Measurements from ENCODE around the gene FAM151A. TPM values are rescaled to one million over a fixed set of nuclear protein-coding genes. Genes with fewer than 3 reads are reported as not detected.

The FAM151A gene
- total and polyA plus RNA-seq, 3 donors from 2014 or later, result 0.56 to 2.2 (median 0.94) TPM

DNA sequence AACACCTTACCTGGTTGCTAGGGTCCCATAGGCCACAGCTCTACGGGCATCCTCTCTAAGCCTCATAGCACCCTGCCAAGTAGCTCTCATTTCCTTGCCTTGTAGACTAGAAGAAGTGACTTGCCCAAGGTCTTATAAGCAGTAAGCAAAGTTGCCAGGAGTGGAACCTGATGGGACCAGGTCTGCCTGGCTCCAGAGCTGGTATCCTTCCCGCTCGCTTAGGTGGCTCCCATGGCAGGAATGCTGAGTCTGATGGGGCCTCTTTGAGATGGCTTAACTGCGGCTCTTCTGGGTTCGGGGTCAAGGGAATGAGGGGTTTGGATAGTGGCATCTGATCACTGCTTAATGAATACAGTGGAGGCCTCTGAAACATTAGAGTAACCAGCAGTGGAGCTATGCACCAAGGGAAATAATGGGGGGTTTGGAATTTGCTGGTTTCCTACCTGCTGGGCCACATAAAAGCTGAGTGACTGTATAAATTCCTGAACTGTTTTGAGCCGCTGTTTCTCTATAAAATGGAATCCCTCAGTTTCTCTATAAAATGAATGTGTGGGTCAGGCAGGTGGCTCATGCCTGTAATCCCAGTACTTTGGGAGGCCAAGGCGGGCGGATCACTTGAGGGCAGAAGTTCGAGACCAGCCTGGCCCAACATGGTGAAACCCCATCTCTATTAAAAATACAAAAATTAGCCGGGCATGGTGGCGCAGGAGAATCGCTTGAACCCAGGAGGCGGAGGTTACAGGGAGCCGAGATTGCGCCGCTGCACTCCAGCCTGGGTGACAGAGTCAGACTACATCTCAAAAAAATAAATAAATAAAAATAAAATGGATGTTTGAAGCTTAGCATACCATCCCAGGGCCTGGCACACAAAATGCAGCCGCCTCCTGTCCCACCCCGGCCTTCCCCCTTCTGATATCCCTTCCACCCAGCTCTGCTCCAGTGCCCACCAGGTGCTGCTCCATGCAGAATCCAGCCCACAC is 12.4 kb downstream of the FAM151A start:
- Histone ChIP-seq H3K4me3 (no peak overlapping the region), H3K27me3 (no peaks in the 10 kb centered on the region), H3K27ac (no peak overlapping the region), H3K4me1 (no peaks in the 10 kb centered on the region), H3K9me3 (no peaks in the 10 kb centered on the region), H3K36me3 (ENCODE audit: low read depth, missing control alignments) (no peaks in the 10 kb centered on the region)
- intact Hi-C loops (cut with DNase I; ENCODE audit: low total_unique reads), result no loop called here
- WGBS, 2 donors, result 94 to 97% methylated on average over 18 of the region's 18 CpGs
- TF ChIP-seq CTCF (IDR thresholded peaks at IDR 0.05) (no peak), POLR2A (IDR thresholded peaks at IDR 0.05) (no peak)
- no peak for DNase-seq

DNA sequence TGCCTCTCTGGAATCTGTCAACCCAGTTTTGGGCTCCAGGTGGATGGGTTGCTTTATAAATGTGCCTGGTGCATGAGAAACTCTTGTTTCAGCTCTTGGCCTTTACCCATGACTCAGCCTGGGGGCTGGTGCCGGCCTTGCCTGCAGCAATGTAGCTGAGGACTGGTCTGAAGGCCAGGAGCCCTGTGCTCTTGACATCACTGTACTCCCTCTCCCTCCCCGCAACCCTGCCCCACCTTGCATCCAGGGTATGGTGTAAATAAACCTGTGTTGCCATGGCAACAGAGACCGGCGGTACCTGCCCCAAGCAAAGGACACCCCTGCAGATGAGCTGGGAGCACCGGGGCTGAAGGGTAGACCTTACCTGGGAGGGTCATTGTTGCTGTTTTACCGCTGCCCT is 13.3 kb downstream of the FAM151A start:
- intact Hi-C loops (cut with DNase I; ENCODE audit: low total_unique reads), result no loop called here
- no peak for DNase-seq
- Histone ChIP-seq H3K27me3 (no peaks in the 10 kb centered on the region), H3K9me3 (no peaks in the 10 kb centered on the region), H3K4me3 (no peak overlapping the region), H3K27ac (no peak overlapping the region), H3K36me3 (ENCODE audit: low read depth, missing control alignments) (no peaks in the 10 kb centered on the region), H3K4me1 (no peaks in the 10 kb centered on the region)
- 85 to 97% methylated on average over 6 of the region's 6 CpGs for WGBS, 2 donors
- TF ChIP-seq POLR2A (IDR thresholded peaks at IDR 0.05), result no peak
- no peak for TF ChIP-seq CTCF (IDR thresholded peaks at IDR 0.05)

- no peaks in the 10 kb centered on the region for H3K9me3 ChIP-seq
- DNase-seq, result no peak
- TF ChIP-seq CTCF (IDR thresholded peaks at IDR 0.05) (no peak), POLR2A (IDR thresholded peaks at IDR 0.05) (no peak)
- intact Hi-C loops (cut with DNase I; ENCODE audit: low total_unique reads), result no loop called here
- no peak overlapping the region for H3K4me3 ChIP-seq
- H3K27ac ChIP-seq, result no peak overlapping the region
- H3K4me1 ChIP-seq, result no peaks in the 10 kb centered on the region
- no peaks in the 10 kb centered on the region for H3K27me3 ChIP-seq
- 68 to 72% methylated on average over 5 to 16 of the region's 16 CpGs for WGBS, 2 donors
- H3K36me3 ChIP-seq (ENCODE audit: low read depth, missing control alignments), result no peaks in the 10 kb centered on the region
These were observed 13.9 kb downstream of the FAM151A start for GRCh38 chr1:54609301-54609921.

- Histone ChIP-seq H3K4me1 (no peaks in the 10 kb centered on the region), H3K27ac (no peak overlapping the region), H3K9me3 (no peaks in the 10 kb centered on the region), H3K27me3 (no peaks in the 10 kb centered on the region), H3K4me3 (no peak overlapping the region), H3K36me3 (ENCODE audit: low read depth, missing control alignments) (no peaks in the 10 kb centered on the region)
- WGBS, 2 donors, result 85 to 88% methylated on average over 6 to 9 of the region's 9 CpGs
- DNase-seq, result no peak
- intact Hi-C loops (cut with DNase I; ENCODE audit: low total_unique reads), result no loop called here
- TF ChIP-seq POLR2A (IDR thresholded peaks at IDR 0.05) (no peak), CTCF (IDR thresholded peaks at IDR 0.05) (no peak)
These were observed 14.6 kb downstream of the FAM151A start for GRCh38 chr1:54608566-54609230.

Measured in testis (tissue), 3 donors.